OCI-LY3 (cell line): Measurements from ENCODE around the gene TMPRSS13.
A peak's percentile ranks its signal among the peaks of the same experiment; 100 is the strongest.

Experiments used
- H2AFZ ChIP-seq: fragments of 200-600, 300-600 bp; shearing (Covaris generic); 2 replicates; pipeline ENCODE4 v1.6.0; 2014; ENCODE audit warnings: antibody characterized with exemption, low read depth, low read length
- H3K27ac ChIP-seq: fragments of 200-600, 300-600 bp; sonication (generic); 2 replicates; pipeline ENCODE4 v1.5.1; 2014; ENCODE audit warnings: mild to moderate bottlenecking, low read length, moderate library complexity, mixed read lengths
- H3K27me3 ChIP-seq: fragments of 200-600, 300-600 bp; sonication (generic); 2 replicates; pipeline ENCODE4 v1.6.1; 2014; ENCODE audit warnings: low read depth, low read length, mixed read lengths
- H3K36me3 ChIP-seq: fragments of 200-600, 300-600 bp; sonication (generic); replicated peaks from 2 replicates; pipeline ENCODE3; 2014; ENCODE audit warnings: low read depth, low read length, mixed read lengths
- H3K4me1 ChIP-seq: fragments of 300-600, 200-600 bp; sonication (generic); 2 replicates; pipeline ENCODE4 v1.6.1; 2014; ENCODE audit warnings: low read length, mixed read lengths
- H3K4me2 ChIP-seq: fragments of 200-600, 300-600 bp; sonication (generic); 2 replicates; pipeline ENCODE4 v1.6.1; 2014; ENCODE audit warnings: low read length, mixed read lengths
- H3K4me3 ChIP-seq: fragments of 300-600, 200-600 bp; sonication (generic); 2 replicates; pipeline ENCODE4 v1.5.1; 2014; ENCODE audit warnings: antibody characterized with exemption, mild to moderate bottlenecking, low read length, moderate library complexity
- H3K79me2 ChIP-seq: fragments of 300-600, 200-600 bp; shearing (Covaris generic); 2 replicates; pipeline ENCODE4 v1.6.1; 2014; ENCODE audit warnings: mild to moderate bottlenecking, low read length, mixed read lengths
- H3K9ac ChIP-seq: fragments of 300-600, 200-600 bp; shearing (Covaris generic); 2 replicates; pipeline ENCODE4 v1.6.0; 2014; ENCODE audit warnings: mild to moderate bottlenecking, low read length, moderate library complexity
- H3K9me3 ChIP-seq: fragments of 200-600, 300-600 bp; shearing (Covaris generic); 2 replicates; pipeline ENCODE4 v1.6.1; 2014; ENCODE audit warnings: low read length, mixed read lengths; ENCODE audit not compliant: insufficient read depth
- H4K20me1 ChIP-seq: fragments of 200-600, 300-600 bp; sonication (generic); 2 replicates; pipeline ENCODE4 v1.6.1; 2016; ENCODE audit warnings: low read length, mixed read lengths; ENCODE audit not compliant: insufficient read depth
- EZH2phosphoT487 ChIP-seq: fragments of 200-600 bp; shearing (Covaris generic); IDR thresholded peaks from 2 replicates; pipeline ENCODE4 v1.6.1; 2018; ENCODE audit warnings: antibody characterized with exemption, mixed run types, low read depth
- TF ChIP-seq, protein P1 (sequence below): fragments of 200-600, 300-600 bp; sonication (generic); IDR thresholded peaks from 2 replicates; pipeline ENCODE4 v1.5.1; 2014; ENCODE audit warnings: antibody characterized with exemption, low read length, low read depth

The TMPRSS13 gene

DNA sequence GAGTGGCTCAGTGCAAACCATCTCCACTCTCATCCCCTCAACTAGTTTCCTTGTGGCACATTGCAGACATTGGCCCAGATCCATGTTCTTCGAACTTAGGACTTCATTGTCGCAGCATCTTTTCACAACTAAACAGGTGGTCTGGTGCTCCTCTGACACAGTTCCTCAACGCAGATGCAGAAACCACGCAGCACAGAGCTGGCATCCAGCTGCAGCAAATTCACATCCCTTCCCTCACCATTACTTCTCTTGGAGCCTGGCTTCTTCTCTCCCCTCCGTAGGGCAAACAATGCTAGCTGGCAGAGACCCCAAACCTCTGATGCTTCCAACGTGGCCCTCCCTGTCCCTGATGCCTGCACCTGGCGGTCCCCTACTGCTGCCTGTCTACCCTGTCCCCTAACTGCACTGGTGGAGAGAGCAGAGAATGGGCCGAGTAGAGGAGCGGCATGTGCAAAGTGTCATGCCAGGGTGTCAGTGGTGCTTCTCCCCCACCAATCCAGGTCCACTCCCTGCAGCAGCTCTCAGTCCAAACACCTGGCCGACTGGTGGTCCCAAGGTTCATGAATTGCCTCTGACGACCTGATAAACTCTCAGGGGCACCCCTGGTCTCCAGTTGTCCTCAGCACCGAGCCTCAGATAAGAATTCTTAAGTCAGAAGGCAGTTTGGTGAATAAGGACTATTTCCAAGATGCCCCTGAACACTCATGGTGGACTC is 18.1 kb downstream of the TMPRSS13 start:
- no peak for TF ChIP-seq EZH2phosphoT487
- TF ChIP-seq, protein P1, sequence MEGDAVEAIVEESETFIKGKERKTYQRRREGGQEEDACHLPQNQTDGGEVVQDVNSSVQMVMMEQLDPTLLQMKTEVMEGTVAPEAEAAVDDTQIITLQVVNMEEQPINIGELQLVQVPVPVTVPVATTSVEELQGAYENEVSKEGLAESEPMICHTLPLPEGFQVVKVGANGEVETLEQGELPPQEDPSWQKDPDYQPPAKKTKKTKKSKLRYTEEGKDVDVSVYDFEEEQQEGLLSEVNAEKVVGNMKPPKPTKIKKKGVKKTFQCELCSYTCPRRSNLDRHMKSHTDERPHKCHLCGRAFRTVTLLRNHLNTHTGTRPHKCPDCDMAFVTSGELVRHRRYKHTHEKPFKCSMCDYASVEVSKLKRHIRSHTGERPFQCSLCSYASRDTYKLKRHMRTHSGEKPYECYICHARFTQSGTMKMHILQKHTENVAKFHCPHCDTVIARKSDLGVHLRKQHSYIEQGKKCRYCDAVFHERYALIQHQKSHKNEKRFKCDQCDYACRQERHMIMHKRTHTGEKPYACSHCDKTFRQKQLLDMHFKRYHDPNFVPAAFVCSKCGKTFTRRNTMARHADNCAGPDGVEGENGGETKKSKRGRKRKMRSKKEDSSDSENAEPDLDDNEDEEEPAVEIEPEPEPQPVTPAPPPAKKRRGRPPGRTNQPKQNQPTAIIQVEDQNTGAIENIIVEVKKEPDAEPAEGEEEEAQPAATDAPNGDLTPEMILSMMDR: no peak

DNA sequence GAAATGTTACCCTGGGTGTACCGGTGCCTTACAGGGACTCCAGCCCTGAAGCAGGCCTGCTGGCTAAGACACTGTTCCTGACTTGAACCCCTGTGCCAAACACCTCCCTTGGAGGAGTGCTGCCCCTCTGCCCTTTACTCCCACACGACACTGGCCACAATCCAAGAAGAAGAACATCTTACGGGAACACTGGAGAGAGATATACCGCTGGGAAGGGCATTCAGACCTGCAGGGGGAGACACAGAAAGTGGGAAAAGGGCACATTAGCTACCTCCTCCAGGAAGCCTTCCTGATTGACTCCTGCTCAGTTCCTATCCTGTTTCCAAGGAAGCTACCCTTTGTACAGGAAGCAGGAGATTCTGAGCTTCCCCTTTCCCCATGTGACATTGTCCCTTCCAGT is 18.7 kb downstream of the TMPRSS13 start:
- TF ChIP-seq, protein P1: peak; percentile 30
- no peak for TF ChIP-seq EZH2phosphoT487
- H3K9ac ChIP-seq: no peak overlapping the region
- no peak overlapping the region for H3K4me2 ChIP-seq
- no peak overlapping the region for H3K4me3 ChIP-seq
- H3K9me3 ChIP-seq: no peaks in the 10 kb centered on the region
- no peak overlapping the region for H3K27ac ChIP-seq
- H3K36me3 ChIP-seq: peaks cover 7% of the 10 kb centered on the region
- no peaks in the 10 kb centered on the region for H3K27me3 ChIP-seq
- peaks cover 24% of the 10 kb centered on the region for H3K4me1 ChIP-seq
- peaks cover 17% of the 10 kb centered on the region for H3K79me2 ChIP-seq
- no peak overlapping the region for H2AFZ ChIP-seq
- no peaks in the 10 kb centered on the region for H4K20me1 ChIP-seq

More for the DNA sequence above, 18.1 kb downstream of the TMPRSS13 start:
- H3K79me2 ChIP-seq: peaks cover 17% of the 10 kb centered on the region
- no peak overlapping the region for H2AFZ ChIP-seq
- H3K27ac ChIP-seq: no peak overlapping the region
- no peaks in the 10 kb centered on the region for H4K20me1 ChIP-seq
- no peaks in the 10 kb centered on the region for H3K27me3 ChIP-seq
- peaks cover 23% of the 10 kb centered on the region for H3K4me1 ChIP-seq
- no peaks in the 10 kb centered on the region for H3K9me3 ChIP-seq
- H3K4me2 ChIP-seq: no peak overlapping the region
- peaks cover 7% of the 10 kb centered on the region for H3K36me3 ChIP-seq
- H3K9ac ChIP-seq: no peak overlapping the region
- H3K4me3 ChIP-seq: no peak overlapping the region

DNA sequence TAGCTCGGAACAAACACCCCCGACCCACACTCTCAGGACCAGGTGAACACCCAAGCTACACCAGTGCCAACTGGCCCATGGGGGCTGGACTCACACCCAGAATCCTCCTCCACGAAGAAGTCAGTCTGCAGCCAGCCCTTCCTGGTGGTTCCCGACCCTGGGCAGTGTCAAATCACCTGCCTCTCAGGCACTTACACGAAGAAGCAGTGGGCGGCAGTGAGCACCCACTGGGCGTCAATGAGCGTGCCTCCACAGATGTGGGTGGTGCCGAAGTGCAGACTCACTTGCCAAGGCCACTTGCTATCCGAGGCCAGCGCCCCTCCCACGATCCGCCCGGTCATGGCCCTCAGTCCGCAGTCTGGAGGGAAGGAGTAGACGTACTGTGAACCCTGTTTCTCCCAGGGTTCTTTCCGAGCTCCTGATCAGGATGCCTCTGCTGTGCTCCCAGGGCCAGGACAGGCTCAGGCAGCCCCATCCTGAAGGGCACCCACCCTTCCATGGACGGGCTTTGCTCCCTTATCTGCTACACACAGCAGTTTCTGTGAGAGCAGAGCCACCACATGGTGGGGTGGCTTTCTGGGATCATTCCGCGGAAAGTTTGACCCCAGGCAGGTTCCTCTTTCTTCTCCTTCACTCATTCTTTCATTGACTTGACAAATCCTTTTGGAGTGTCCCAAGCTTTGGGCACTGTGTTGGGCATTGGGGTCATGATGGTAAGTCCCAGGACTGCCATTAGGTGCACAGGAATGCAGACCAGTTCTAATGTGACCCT is 19.4 kb downstream of the TMPRSS13 start:
- Histone ChIP-seq H3K27ac (no peak overlapping the region), H3K9me3 (no peaks in the 10 kb centered on the region), H3K4me2 (no peak overlapping the region), H2AFZ (no peak overlapping the region), H3K36me3 (peaks cover 7% of the 10 kb centered on the region), H3K27me3 (no peaks in the 10 kb centered on the region), H3K4me1 (peaks cover 26% of the 10 kb centered on the region), H3K79me2 (peaks cover 17% of the 10 kb centered on the region), H3K9ac (no peak overlapping the region), H3K4me3 (no peak overlapping the region), H4K20me1 (no peaks in the 10 kb centered on the region)
- no peak for TF ChIP-seq EZH2phosphoT487
- TF ChIP-seq, protein P1: no peak

DNA sequence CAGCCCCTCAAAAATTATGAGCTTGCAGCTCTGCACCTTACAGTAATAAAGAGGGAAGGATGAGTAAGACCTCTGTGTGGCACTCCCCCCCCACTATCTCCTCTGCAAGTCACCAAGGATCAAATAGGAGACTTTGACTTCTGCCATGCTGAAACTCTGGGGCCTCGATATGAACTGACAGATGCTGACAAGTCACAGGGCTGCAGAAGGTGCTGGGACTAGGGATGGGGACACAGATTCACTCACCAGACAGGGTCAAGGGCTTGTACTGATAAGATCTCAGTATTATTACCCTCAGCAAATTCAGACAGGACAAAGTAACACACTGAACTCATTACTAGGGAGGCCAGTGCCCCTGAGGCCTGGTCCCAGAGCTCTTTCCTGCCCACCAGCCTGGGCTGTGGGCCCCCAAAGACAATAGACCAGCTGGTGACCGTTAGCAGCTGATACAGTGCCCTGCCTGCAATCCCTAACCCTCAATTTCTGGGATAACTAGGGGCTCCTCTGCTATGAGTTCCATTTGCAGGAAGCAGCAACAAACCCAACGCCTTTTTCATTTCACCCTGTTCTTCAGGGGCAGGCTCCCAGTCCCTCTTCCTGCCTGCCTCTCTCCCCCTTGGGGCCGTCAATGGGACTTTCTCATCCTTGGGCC is 20.1 kb downstream of the TMPRSS13 start:
- peaks cover 30% of the 10 kb centered on the region for H3K4me1 ChIP-seq
- peaks cover 17% of the 10 kb centered on the region for H3K79me2 ChIP-seq
- no peak overlapping the region for H2AFZ ChIP-seq
- H3K4me3 ChIP-seq: peak overlapping the region; percentile 91
- H3K9ac ChIP-seq: no peak overlapping the region
- no peak overlapping the region for H3K27ac ChIP-seq
- H4K20me1 ChIP-seq: no peaks in the 10 kb centered on the region
- no peaks in the 10 kb centered on the region for H3K9me3 ChIP-seq
- H3K27me3 ChIP-seq: no peaks in the 10 kb centered on the region
- peaks cover 7% of the 10 kb centered on the region for H3K36me3 ChIP-seq
- no peak for TF ChIP-seq EZH2phosphoT487
- TF ChIP-seq, protein P1: no peak
- H3K4me2 ChIP-seq: peak overlapping the region; percentile 95
